ENCODE data around the gene ZDHHC4. TPM values are rescaled to one million over a fixed set of nuclear protein-coding genes. Genes with fewer than 3 reads are reported as not detected.

ZDHHC4 gene
- total RNA-seq, 1 experiment from 2014 or later = 62.0 TPM

GRCh38 chr7:6589829-6590644 lies 12.8 kb downstream of the ZDHHC4 start, which contains the start of gene INTS15:
Gene INTS15 (plus strand): TSS chr7:6590021. CDS start chr7:6590284, 263 bp downstream.
- Mint-ChIP-seq H3K27me3 (ENCODE audit: low read depth) (no peaks in the 10 kb centered on the region), H3K9me3 (no peaks in the 10 kb centered on the region), H3K27ac (peak within 1 kb of the TSS in 2 of 3 experiments; percentile 75 to 88; a peak in 3 of 7 replicates), H3K4me3 (peak within 1 kb of the TSS; percentile 81 to 92), H3K36me3 (ENCODE audit: insufficient read depth in 1 of 3, low read depth in 3 of 3) (peaks cover 27 to 74% (median 62%) of the 10 kb centered on the region in 3 experiments), H3K4me1 (peaks cover 9 to 10% of the 10 kb centered on the region in 2 experiments)
- Histone ChIP-seq H4K91ac (ENCODE audit: insufficient read length, low read depth, low read length) (no peak within 1 kb of the TSS), H3K4me1 (ENCODE audit: insufficient read depth, low read length) (no peaks in the 10 kb centered on the region), H3K56ac (ENCODE audit: insufficient read length, low read depth, low read length) (no peak within 1 kb of the TSS), H4K20me1 (ENCODE audit: control insufficient read depth, insufficient read depth, insufficient read length) (no peaks in the 10 kb centered on the region), H3K79me1 (ENCODE audit: insufficient read depth, low read depth, low read length, poor library complexity, severe bottlenecking) (no peaks in the 10 kb centered on the region), H3K4ac (ENCODE audit: low read depth, low read length) (no peak within 1 kb of the TSS), H2BK15ac (ENCODE audit: low read depth, low read length) (no peak within 1 kb of the TSS), H3K18ac (ENCODE audit: insufficient read length, low read depth, low read length) (no peak within 1 kb of the TSS), H2AK5ac (ENCODE audit: insufficient read length, low read length) (no peak within 1 kb of the TSS), H3K23ac (ENCODE audit: insufficient read length, low read depth, low read length) (no peak within 1 kb of the TSS), H3K27me3 (ENCODE audit: insufficient read depth, low read length) (no peaks in the 10 kb centered on the region), H3K14ac (ENCODE audit: insufficient read depth, low read length) (peak within 1 kb of the TSS; percentile 6; the same call in 1 of the 2 replicates), H4K5ac (ENCODE audit: insufficient read length, low read depth, low read length) (no peak within 1 kb of the TSS), H3K9me3 (ENCODE audit: control insufficient read depth, low read depth, low read length) (no peaks in the 10 kb centered on the region), H4K8ac (replicated peaks; ENCODE audit: insufficient read length, low read depth, low read length) (no peak within 1 kb of the TSS), H3T11ph (ENCODE audit: low read length) (no peak within 1 kb of the TSS), H2AFZ (ENCODE audit: low read length) (no peak within 1 kb of the TSS), H2BK12ac (ENCODE audit: insufficient read length, low read depth, low read length) (no peak within 1 kb of the TSS), H2BK20ac (ENCODE audit: low read depth, low read length, poor library complexity, severe bottlenecking) (no peak within 1 kb of the TSS), H3K4me2 (ENCODE audit: insufficient read depth, insufficient read length, low read length) (peak within 1 kb of the TSS; percentile 13), H3K23me2 (ENCODE audit: insufficient read length, low read depth, low read length, poor library complexity, severe bottlenecking) (peaks cover 6% of the 10 kb centered on the region), H3K79me2 (ENCODE audit: insufficient read depth, low read length) (no peaks in the 10 kb centered on the region), H2BK120ac (ENCODE audit: low read depth, low read length, poor library complexity, severe bottlenecking) (no peak within 1 kb of the TSS), H2BK5ac (ENCODE audit: insufficient read length, low read length) (no peak within 1 kb of the TSS), H3K9ac (ENCODE audit: extremely low read depth, insufficient read length, low read length) (peak within 1 kb of the TSS; percentile 23), H3K27ac (ENCODE audit: insufficient read length, low read depth, low read length) (no peak within 1 kb of the TSS)
- DNase-seq = peak; percentile 81
- TF ChIP-seq CTCF (conservative IDR thresholded peaks at IDR 0.05) = peak; percentile 71
- WGBS (ENCODE audit: extremely low coverage, insufficient read length, low lambda C conversion rate) = no CpG with 5 or more reads among the region's 107 CpGs
